ENCODE measurements around the gene SOX18. TPM values are rescaled to one million over a fixed set of nuclear protein-coding genes. Genes with fewer than 3 reads are reported as not detected.

Gene SOX18
- total and polyA plus RNA-seq, 2 of the 13 experiments (the other 11 are each of a cell fraction or from before 2014, with no cell fraction given) = 1.6 to 1.9 TPM

- 0 out of 2 replicates have a peak, but pooled peaks have one; percentile 61 for TF ChIP-seq ZNF138 (CRISPR knock-in tag; IDR thresholded peaks at IDR 0.05; ENCODE audit: low read depth)
- no peak; the same call in 2 of the 3 replicates for TF ChIP-seq MXI1 (IDR thresholded peaks at IDR 0.05; ENCODE audit: borderline replicate concordance, low read depth, low read length)
- no peak for TF ChIP-seq MED13 (CRISPR knock-in tag; IDR thresholded peaks at IDR 0.05)
- TF ChIP-seq PLRG1 (conservative IDR thresholded peaks at IDR 0.05) = no peak
- TF ChIP-seq ZNF770 (CRISPR knock-in tag; IDR thresholded peaks at IDR 0.05) = no peak
- peak; percentile 98 for TF ChIP-seq AGO2 (optimal IDR thresholded peaks at IDR 0.05; ENCODE audit: low read depth, low read length)
- peak; percentile 76 for TF ChIP-seq TGIF2 (CRISPR knock-in tag; IDR thresholded peaks at IDR 0.05)
- TF ChIP-seq MAFK (conservative IDR thresholded peaks at IDR 0.05 in 1 of 2, IDR thresholded peaks at IDR 0.05 in 1 of 2; ENCODE audit: low read length in 2 of 2) = peak; percentile 30 to 45; a peak in 1 of 4 replicates
- peak; percentile 3 for TF ChIP-seq RBM22 (optimal IDR thresholded peaks at IDR 0.05; ENCODE audit: low read length)
- no peak for TF ChIP-seq ZKSCAN8 (CRISPR knock-in tag; IDR thresholded peaks at IDR 0.05; ENCODE audit: borderline replicate concordance)
- peak; percentile 72; the same call in 1 of the 2 replicates for TF ChIP-seq ZMYM4 (CRISPR knock-in tag; IDR thresholded peaks at IDR 0.05)
- no peak for TF ChIP-seq RERE (CRISPR knock-in tag; IDR thresholded peaks at IDR 0.05; ENCODE audit: low read depth)
- no peak for TF ChIP-seq SP5 (CRISPR knock-in tag; IDR thresholded peaks at IDR 0.05; ENCODE audit: borderline replicate concordance, low read depth)
- no peak for TF ChIP-seq ZNF530 (CRISPR knock-in tag; IDR thresholded peaks at IDR 0.05; ENCODE audit: low read depth)
- no peak for TF ChIP-seq SMYD3 (CRISPR knock-in tag; IDR thresholded peaks at IDR 0.05)
- no peak for TF ChIP-seq U2AF2 (IDR thresholded peaks at IDR 0.05; ENCODE audit: low read depth, low read length)
Observed at GRCh38 chr20:64036346-64037198, 12.9 kb downstream of the SOX18 start (continued).

Data from HepG2 (cell line).